Breast epithelium (tissue), 3 donors: Measurements from ENCODE around the gene CCL27.

ENCODE experiments used
- CTCF ChIP-seq, 3 donors: fragments of 450-650 bp; IDR thresholded peaks; one replicate each; pipeline ENCODE4 v1.5.1; 2016 to 2017; ENCODE audit warnings: antibody characterized with exemption in 3 of 3, mild to moderate bottlenecking in 3 of 3, moderate library complexity in 3 of 3
- POLR2AphosphoS5 ChIP-seq, 3 donors: sonication (generic); formaldehyde crosslinking; IDR thresholded peaks; one replicate each; pipeline ENCODE4 v1.6.1; 2017; ENCODE audit warnings: antibody characterized with exemption in 3 of 3

- no peak for TF ChIP-seq CTCF (IDR thresholded peaks at IDR 0.05)
- TF ChIP-seq POLR2AphosphoS5 (IDR thresholded peaks at IDR 0.05): no peak
These were observed 4.0 kb downstream of the CCL27 start for GRCh38 chr9:34658461-34658860.
